ENCODE results near the gene RIMBP2. TPM values are rescaled to one million over a fixed set of nuclear protein-coding genes. Genes with fewer than 3 reads are reported as not detected.

The RIMBP2 gene
- total RNA-seq, 1 experiment from 2014 or later: not detected

- no peaks in the 10 kb centered on the region for H3K4me1 Mint-ChIP-seq (ENCODE audit: low read depth, unreplicated experiment)
- intact Hi-C loops (cut with micrococcal nuclease; ENCODE audit: unreplicated experiment): no loop called here
- Histone ChIP-seq H3K4me1 (no peaks in the 10 kb centered on the region), H3K4me3 (ENCODE audit: low read depth, low read length) (no peak overlapping the region), H3K36me3 (ENCODE audit: control insufficient read depth, insufficient read depth, low read length) (no peaks in the 10 kb centered on the region), H3K9me3 (no peaks in the 10 kb centered on the region), H3K27me3 (replicated peaks; ENCODE audit: control insufficient read depth, insufficient read depth, low read length) (no peaks in the 10 kb centered on the region)
- no peak for DNase-seq
- POLR2A ChIA-PET: no interaction called here
- TF ChIP-seq CTCF (IDR thresholded peaks at IDR 0.05; ENCODE audit: insufficient read depth in 1 of 2, low read depth in 1 of 2, low read length in 1 of 2, severe bottlenecking in 1 of 2, unreplicated experiment in 1 of 2): no peak
- no peak overlapping the region for H3K27ac Mint-ChIP-seq (ENCODE audit: unreplicated experiment)
- no peaks in the 10 kb centered on the region for H3K36me3 Mint-ChIP-seq (ENCODE audit: insufficient read depth, unreplicated experiment)
- H3K9me3 Mint-ChIP-seq (ENCODE audit: unreplicated experiment): no peaks in the 10 kb centered on the region
- no peak overlapping the region for H3K4me3 Mint-ChIP-seq (ENCODE audit: unreplicated experiment)
- peaks cover 12% of the 10 kb centered on the region for H3K27me3 Mint-ChIP-seq (ENCODE audit: insufficient read depth, unreplicated experiment)
- no TSS peak for BruUV-seq (replicated peaks)
- CTCF ChIA-PET: no interaction called here
Observed at GRCh38 chr12:130644146-130644545, 72.0 kb downstream of the RIMBP2 start.

GRCh38 chr12:130642856-130643255 is 73.2 kb downstream of the RIMBP2 start:
- Mint-ChIP-seq H3K36me3 (ENCODE audit: insufficient read depth, unreplicated experiment) (no peaks in the 10 kb centered on the region), H3K4me1 (ENCODE audit: low read depth, unreplicated experiment) (no peaks in the 10 kb centered on the region), H3K27me3 (ENCODE audit: insufficient read depth, unreplicated experiment) (peaks cover 9% of the 10 kb centered on the region), H3K9me3 (ENCODE audit: unreplicated experiment) (no peaks in the 10 kb centered on the region), H3K27ac (ENCODE audit: unreplicated experiment) (no peak overlapping the region), H3K4me3 (ENCODE audit: unreplicated experiment) (no peak overlapping the region)
- no peak for DNase-seq
- no peak for TF ChIP-seq CTCF (IDR thresholded peaks at IDR 0.05; ENCODE audit: insufficient read depth in 1 of 2, low read depth in 1 of 2, low read length in 1 of 2, severe bottlenecking in 1 of 2, unreplicated experiment in 1 of 2)
- H3K27me3 ChIP-seq (replicated peaks; ENCODE audit: control insufficient read depth, insufficient read depth, low read length): no peaks in the 10 kb centered on the region
- ChIA-PET CTCF (no interaction called here), POLR2A (no interaction called here)
- H3K36me3 ChIP-seq (ENCODE audit: control insufficient read depth, insufficient read depth, low read length): no peaks in the 10 kb centered on the region
- no peak overlapping the region for H3K4me3 ChIP-seq (ENCODE audit: low read depth, low read length)
- intact Hi-C loops (cut with micrococcal nuclease; ENCODE audit: unreplicated experiment): no loop called here
- no peaks in the 10 kb centered on the region for H3K4me1 ChIP-seq
- H3K9me3 ChIP-seq: no peaks in the 10 kb centered on the region
- BruUV-seq (replicated peaks): no TSS peak

GRCh38 chr12:130641533-130642184 is 74.4 kb downstream of the RIMBP2 start:
- H3K4me1 Mint-ChIP-seq (ENCODE audit: low read depth, unreplicated experiment): no peaks in the 10 kb centered on the region
- H3K9me3 Mint-ChIP-seq (ENCODE audit: unreplicated experiment): no peaks in the 10 kb centered on the region
- H3K4me3 Mint-ChIP-seq (ENCODE audit: unreplicated experiment): no peak overlapping the region
- BruUV-seq (replicated peaks): no TSS peak
- no peak for TF ChIP-seq CTCF (IDR thresholded peaks at IDR 0.05; ENCODE audit: insufficient read depth in 1 of 2, low read depth in 1 of 2, low read length in 1 of 2, severe bottlenecking in 1 of 2, unreplicated experiment in 1 of 2)
- Histone ChIP-seq H3K4me3 (ENCODE audit: low read depth, low read length) (no peak overlapping the region), H3K4me1 (no peaks in the 10 kb centered on the region), H3K36me3 (ENCODE audit: control insufficient read depth, insufficient read depth, low read length) (no peaks in the 10 kb centered on the region), H3K9me3 (no peaks in the 10 kb centered on the region), H3K27me3 (replicated peaks; ENCODE audit: control insufficient read depth, insufficient read depth, low read length) (no peaks in the 10 kb centered on the region)
- peaks cover 6% of the 10 kb centered on the region for H3K27me3 Mint-ChIP-seq (ENCODE audit: insufficient read depth, unreplicated experiment)
- DNase-seq: no peak
- H3K36me3 Mint-ChIP-seq (ENCODE audit: insufficient read depth, unreplicated experiment): no peaks in the 10 kb centered on the region
- ChIA-PET POLR2A (no interaction called here), CTCF (no interaction called here)
- no peak overlapping the region for H3K27ac Mint-ChIP-seq (ENCODE audit: unreplicated experiment)
- intact Hi-C loops (cut with micrococcal nuclease; ENCODE audit: unreplicated experiment): no loop called here

All from Caco-2 (cell line).